ENCODE results near the gene TCP11L1. TPM values are rescaled to one million over a fixed set of nuclear protein-coding genes. Genes with fewer than 3 reads are reported as not detected.

Gene TCP11L1
- total RNA-seq, 1 experiment from 2014 or later: 23.9 TPM

DNA sequence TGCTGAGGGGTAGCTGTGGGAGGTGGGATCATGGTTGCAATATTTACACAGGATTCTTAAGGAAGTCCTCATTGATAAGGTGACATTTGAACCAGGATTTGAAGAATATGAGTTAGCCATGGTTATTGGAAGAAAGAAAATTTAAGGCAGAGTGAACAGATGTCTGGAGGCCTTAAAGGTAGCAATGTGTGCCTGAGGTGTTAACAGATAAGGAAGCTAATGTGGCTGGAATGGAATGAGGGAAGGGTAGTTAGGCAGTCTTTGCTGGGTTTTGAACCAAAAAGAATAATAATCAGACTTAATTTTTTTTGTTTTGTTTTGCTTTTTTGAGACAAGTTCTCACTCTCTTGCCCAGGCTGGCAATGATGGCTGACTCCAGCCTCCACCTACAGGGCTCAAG is 33.4 kb upstream of the TCP11L1 start:
- POLR2A ChIA-PET: no interaction called here
- TF ChIP-seq TCF7L2 (IDR thresholded peaks at IDR 0.05; ENCODE audit: low read depth, low read length) (no peak), POLR2AphosphoS5 (IDR thresholded peaks at IDR 0.05; ENCODE audit: low read depth, low read length) (no peak)
- TF ChIP-seq, protein P1, sequence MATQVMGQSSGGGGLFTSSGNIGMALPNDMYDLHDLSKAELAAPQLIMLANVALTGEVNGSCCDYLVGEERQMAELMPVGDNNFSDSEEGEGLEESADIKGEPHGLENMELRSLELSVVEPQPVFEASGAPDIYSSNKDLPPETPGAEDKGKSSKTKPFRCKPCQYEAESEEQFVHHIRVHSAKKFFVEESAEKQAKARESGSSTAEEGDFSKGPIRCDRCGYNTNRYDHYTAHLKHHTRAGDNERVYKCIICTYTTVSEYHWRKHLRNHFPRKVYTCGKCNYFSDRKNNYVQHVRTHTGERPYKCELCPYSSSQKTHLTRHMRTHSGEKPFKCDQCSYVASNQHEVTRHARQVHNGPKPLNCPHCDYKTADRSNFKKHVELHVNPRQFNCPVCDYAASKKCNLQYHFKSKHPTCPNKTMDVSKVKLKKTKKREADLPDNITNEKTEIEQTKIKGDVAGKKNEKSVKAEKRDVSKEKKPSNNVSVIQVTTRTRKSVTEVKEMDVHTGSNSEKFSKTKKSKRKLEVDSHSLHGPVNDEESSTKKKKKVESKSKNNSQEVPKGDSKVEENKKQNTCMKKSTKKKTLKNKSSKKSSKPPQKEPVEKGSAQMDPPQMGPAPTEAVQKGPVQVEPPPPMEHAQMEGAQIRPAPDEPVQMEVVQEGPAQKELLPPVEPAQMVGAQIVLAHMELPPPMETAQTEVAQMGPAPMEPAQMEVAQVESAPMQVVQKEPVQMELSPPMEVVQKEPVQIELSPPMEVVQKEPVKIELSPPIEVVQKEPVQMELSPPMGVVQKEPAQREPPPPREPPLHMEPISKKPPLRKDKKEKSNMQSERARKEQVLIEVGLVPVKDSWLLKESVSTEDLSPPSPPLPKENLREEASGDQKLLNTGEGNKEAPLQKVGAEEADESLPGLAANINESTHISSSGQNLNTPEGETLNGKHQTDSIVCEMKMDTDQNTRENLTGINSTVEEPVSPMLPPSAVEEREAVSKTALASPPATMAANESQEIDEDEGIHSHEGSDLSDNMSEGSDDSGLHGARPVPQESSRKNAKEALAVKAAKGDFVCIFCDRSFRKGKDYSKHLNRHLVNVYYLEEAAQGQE (IDR thresholded peaks at IDR 0.05; ENCODE audit: insufficient read depth in 1 of 2, low read depth in 2 of 2, low read length in 1 of 2): no peak
- BruUV-seq (replicated peaks): no TSS peak
- H3K4me1 ChIP-seq (ENCODE audit: control insufficient read depth, insufficient read depth, low read length): no peaks in the 10 kb centered on the region
- ATAC-seq (no peak), DNase-seq (ENCODE audit: low read depth, low spot score) (no peak)
- in situ Hi-C loops (cut with HindIII; ENCODE audit: low pct_unique_long_range_greater_than_20kb, low sequenced_read_pairs): no loop called here
- no peak overlapping the region for H3K4me3 ChIP-seq (ENCODE audit: low read depth in 2 of 2, low read length in 2 of 2)
- H3K9me3 ChIP-seq (ENCODE audit: control insufficient read depth, insufficient read depth, low read depth, low read length): no peaks in the 10 kb centered on the region
- H3K36me3 ChIP-seq (ENCODE audit: control insufficient read depth, insufficient read depth, low read length): no peaks in the 10 kb centered on the region
- no peaks in the 10 kb centered on the region for H3K27me3 ChIP-seq (ENCODE audit: control insufficient read depth, insufficient read depth, low read length)
- intact Hi-C loops (cut with micrococcal nuclease; ENCODE audit: unreplicated experiment): no loop called here
- CTCF ChIA-PET: no interaction called here
- no peak overlapping the region for H3K27ac ChIP-seq (ENCODE audit: low read length)

DNA sequence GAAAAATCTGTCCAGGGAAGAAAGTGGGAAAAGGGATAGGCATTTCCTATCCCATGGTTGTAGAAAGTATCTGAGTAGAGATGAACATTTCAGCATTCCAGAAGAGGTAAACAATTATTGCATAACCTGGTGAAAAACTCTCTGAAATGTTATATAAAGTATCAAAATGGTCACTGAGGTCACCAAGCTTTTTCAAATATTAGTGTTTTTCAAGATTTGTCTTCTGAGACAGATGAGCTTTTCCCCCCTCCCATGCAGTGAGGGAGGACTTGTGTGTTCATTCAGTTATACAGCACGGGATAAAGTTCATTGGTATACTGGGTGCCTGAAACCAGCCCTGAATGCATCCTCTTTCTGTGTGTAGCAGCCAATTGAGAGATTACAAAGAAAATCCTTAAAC is 25.6 kb upstream of the TCP11L1 start:
- POLR2A ChIA-PET: no interaction called here
- intact Hi-C loops (cut with micrococcal nuclease; ENCODE audit: unreplicated experiment) (no loop called here), in situ Hi-C loops (cut with HindIII; ENCODE audit: low pct_unique_long_range_greater_than_20kb, low sequenced_read_pairs) (no loop called here)
- Histone ChIP-seq H3K27ac (ENCODE audit: low read length) (no peak overlapping the region), H3K9me3 (ENCODE audit: control insufficient read depth, insufficient read depth, low read depth, low read length) (no peaks in the 10 kb centered on the region), H3K4me3 (ENCODE audit: low read depth in 2 of 2, low read length in 2 of 2) (no peak overlapping the region), H3K27me3 (ENCODE audit: control insufficient read depth, insufficient read depth, low read length) (no peaks in the 10 kb centered on the region), H3K36me3 (ENCODE audit: control insufficient read depth, insufficient read depth, low read length) (no peaks in the 10 kb centered on the region), H3K4me1 (ENCODE audit: control insufficient read depth, insufficient read depth, low read length) (peaks cover 16% of the 10 kb centered on the region)
- no peak for ATAC-seq
- CTCF ChIA-PET: no interaction called here
- TF ChIP-seq, protein P2, sequence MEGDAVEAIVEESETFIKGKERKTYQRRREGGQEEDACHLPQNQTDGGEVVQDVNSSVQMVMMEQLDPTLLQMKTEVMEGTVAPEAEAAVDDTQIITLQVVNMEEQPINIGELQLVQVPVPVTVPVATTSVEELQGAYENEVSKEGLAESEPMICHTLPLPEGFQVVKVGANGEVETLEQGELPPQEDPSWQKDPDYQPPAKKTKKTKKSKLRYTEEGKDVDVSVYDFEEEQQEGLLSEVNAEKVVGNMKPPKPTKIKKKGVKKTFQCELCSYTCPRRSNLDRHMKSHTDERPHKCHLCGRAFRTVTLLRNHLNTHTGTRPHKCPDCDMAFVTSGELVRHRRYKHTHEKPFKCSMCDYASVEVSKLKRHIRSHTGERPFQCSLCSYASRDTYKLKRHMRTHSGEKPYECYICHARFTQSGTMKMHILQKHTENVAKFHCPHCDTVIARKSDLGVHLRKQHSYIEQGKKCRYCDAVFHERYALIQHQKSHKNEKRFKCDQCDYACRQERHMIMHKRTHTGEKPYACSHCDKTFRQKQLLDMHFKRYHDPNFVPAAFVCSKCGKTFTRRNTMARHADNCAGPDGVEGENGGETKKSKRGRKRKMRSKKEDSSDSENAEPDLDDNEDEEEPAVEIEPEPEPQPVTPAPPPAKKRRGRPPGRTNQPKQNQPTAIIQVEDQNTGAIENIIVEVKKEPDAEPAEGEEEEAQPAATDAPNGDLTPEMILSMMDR (IDR thresholded peaks at IDR 0.05): no peak
- TF ChIP-seq POLR2AphosphoS5 (IDR thresholded peaks at IDR 0.05; ENCODE audit: low read depth, low read length) (no peak), TCF7L2 (IDR thresholded peaks at IDR 0.05; ENCODE audit: low read depth, low read length) (no peak), SIN3A (IDR thresholded peaks at IDR 0.05; ENCODE audit: borderline replicate concordance, insufficient read depth, low read depth, low read length) (no peak)
- TF ChIP-seq, protein P1 (IDR thresholded peaks at IDR 0.05; ENCODE audit: insufficient read depth in 1 of 2, low read depth in 2 of 2, low read length in 1 of 2): no peak
- DNase-seq (ENCODE audit: low read depth, low spot score): no peak
- no TSS peak for BruUV-seq (replicated peaks)

Measured in Panc1 (cell line).